ENCODE data around the gene CLPX.
A peak's percentile ranks its signal among the peaks of the same experiment; 100 is the strongest.
"Not testable (repeated sequence)": the region's sequence is repeated elsewhere in the genome, so short reads cannot be mapped to it uniquely, and the experiment has no call there.

Gene CLPX

GRCh38 chr15:65195548-65195923 lies 10.4 kb upstream of the CLPX start:
- no peaks in the 10 kb centered on the region for H3K9me3 ChIP-seq (ENCODE audit: severe bottlenecking)
- no peaks in the 10 kb centered on the region for H3K27me3 ChIP-seq (ENCODE audit: insufficient read depth, low read depth, severe bottlenecking)
- no peak overlapping the region for H3K27ac ChIP-seq
- no peak for TF ChIP-seq CTCF (IDR thresholded peaks at IDR 0.05; ENCODE audit: low read depth, low read length)
- DNase-seq: no peak
- H3K4me3 ChIP-seq (ENCODE audit: low read depth, low read length): no peak overlapping the region
- H3K36me3 ChIP-seq: no peaks in the 10 kb centered on the region

- no peaks in the 10 kb centered on the region for H3K36me3 ChIP-seq
- no peaks in the 10 kb centered on the region for H3K9me3 ChIP-seq (ENCODE audit: severe bottlenecking)
- no peak for TF ChIP-seq CTCF (IDR thresholded peaks at IDR 0.05; ENCODE audit: low read depth, low read length)
- no peak overlapping the region for H3K4me3 ChIP-seq (ENCODE audit: low read depth, low read length)
- no peak overlapping the region for H3K27ac ChIP-seq
- no peak for DNase-seq
- H3K27me3 ChIP-seq (ENCODE audit: insufficient read depth, low read depth, severe bottlenecking): no peaks in the 10 kb centered on the region
These were observed 9.8 kb upstream of the CLPX start for GRCh38 chr15:65194826-65195547.

- Histone ChIP-seq H3K9me3 (ENCODE audit: severe bottlenecking) (no peaks in the 10 kb centered on the region), H3K36me3 (no peaks in the 10 kb centered on the region), H3K27me3 (ENCODE audit: insufficient read depth, low read depth, severe bottlenecking) (no peaks in the 10 kb centered on the region), H3K27ac (no peak overlapping the region), H3K4me3 (ENCODE audit: low read depth, low read length) (no peak overlapping the region)
- no peak for DNase-seq
- no peak for TF ChIP-seq CTCF (IDR thresholded peaks at IDR 0.05; ENCODE audit: low read depth, low read length)
These were observed 6.9 kb upstream of the CLPX start for GRCh38 chr15:65192016-65192415.

- Histone ChIP-seq H3K27ac (no peak overlapping the region), H3K27me3 (ENCODE audit: insufficient read depth, low read depth, severe bottlenecking) (no peaks in the 10 kb centered on the region), H3K36me3 (no peaks in the 10 kb centered on the region), H3K9me3 (ENCODE audit: severe bottlenecking) (no peaks in the 10 kb centered on the region), H3K4me3 (ENCODE audit: low read depth, low read length) (no peak overlapping the region)
- peak; percentile 67 for TF ChIP-seq CTCF (IDR thresholded peaks at IDR 0.05; ENCODE audit: low read depth, low read length)
- peak; percentile 42 for DNase-seq
These were observed 4.1 kb upstream of the CLPX start for GRCh38 chr15:65189102-65189740.

- not testable (repeated sequence) for H3K4me3 ChIP-seq (ENCODE audit: low read depth, low read length); DNase-seq; H3K27me3 ChIP-seq (ENCODE audit: insufficient read depth, low read depth, severe bottlenecking); H3K9me3 ChIP-seq (ENCODE audit: severe bottlenecking); H3K27ac ChIP-seq; H3K36me3 ChIP-seq
These were observed 3.3 kb upstream of the CLPX start for GRCh38 chr15:65188472-65188871.

- peak overlapping the region; percentile 89 for H3K27ac ChIP-seq
- no peak for TF ChIP-seq CTCF (IDR thresholded peaks at IDR 0.05; ENCODE audit: low read depth, low read length)
- H3K36me3 ChIP-seq: peaks cover 7% of the 10 kb centered on the region
- no peaks in the 10 kb centered on the region for H3K27me3 ChIP-seq (ENCODE audit: insufficient read depth, low read depth, severe bottlenecking)
- no peaks in the 10 kb centered on the region for H3K9me3 ChIP-seq (ENCODE audit: severe bottlenecking)
- peak; percentile 22 for DNase-seq
- peak overlapping the region; percentile 86 for H3K4me3 ChIP-seq (ENCODE audit: low read depth, low read length)
These were observed 756 bp downstream of the CLPX start for GRCh38 chr15:65184305-65184867.

Data from WERI-Rb-1 (cell line).